Measurements from ENCODE around the gene USP37. TPM values are rescaled to one million over a fixed set of nuclear protein-coding genes. Genes with fewer than 3 reads are reported as not detected.
A peak's percentile ranks its signal among the peaks of the same experiment; 100 is the strongest.

Gene USP37
- total RNA-seq, 1 experiment from 2014 or later, result 23.5 TPM

DNA sequence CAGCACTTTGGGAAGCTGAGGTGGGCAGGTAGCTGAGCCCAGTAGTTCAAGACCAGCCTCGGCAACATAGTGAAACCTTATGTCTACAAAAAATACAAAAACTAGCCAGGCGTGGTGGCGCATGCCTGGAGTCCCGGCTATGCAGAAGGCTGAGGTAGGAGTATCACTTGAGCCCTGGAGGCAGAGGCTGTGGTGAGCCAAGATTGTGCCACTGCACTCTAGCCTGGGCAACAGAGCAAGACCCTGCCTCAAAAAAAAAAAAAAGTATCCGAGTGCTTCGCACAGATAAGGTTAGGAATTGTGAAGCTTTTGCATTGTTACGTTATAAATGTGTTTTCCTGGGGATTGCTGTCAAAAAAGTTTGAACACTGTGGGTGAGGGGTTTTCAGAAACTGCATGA, 164.3 kb downstream of the USP37 start:
- Histone ChIP-seq H3K4me2 (ENCODE audit: low read length) (no peak overlapping the region), H3K9me2 (ENCODE audit: insufficient read depth) (no peaks in the 10 kb centered on the region), H3K9me3 (ENCODE audit: control insufficient read depth in 1 of 2, insufficient read depth in 1 of 2, low read depth in 1 of 2, low read length in 2 of 2) (no peaks in the 10 kb centered on the region), H3K9ac (ENCODE audit: low read length) (no peak overlapping the region), H3K27ac (ENCODE audit: low read depth, low read length) (no peak overlapping the region), H3K79me2 (ENCODE audit: insufficient read depth, low read length) (peaks cover 34% of the 10 kb centered on the region), H3K27me3 (ENCODE audit: insufficient read depth, low read length) (no peaks in the 10 kb centered on the region), H2AFZ (ENCODE audit: low read depth, low read length, poor library complexity, severe bottlenecking) (no peak overlapping the region), H3K4me1 (ENCODE audit: control insufficient read depth in 1 of 2, insufficient read depth in 2 of 2, low read length in 2 of 2) (peaks cover 25 to 40% of the 10 kb centered on the region in 2 experiments), H4K20me1 (ENCODE audit: insufficient read depth) (no peaks in the 10 kb centered on the region), H3K36me3 (ENCODE audit: control insufficient read depth in 1 of 2, insufficient read depth in 2 of 2, low read length in 2 of 2) (peaks cover 17 to 18% of the 10 kb centered on the region in 2 experiments), H3K4me3 (replicated peaks in 1 of 2; ENCODE audit: low read depth in 1 of 2, low read length in 2 of 2) (no peak overlapping the region)
- DNase-seq (ENCODE audit: low read depth, low spot score) (no peak), ATAC-seq (no peak)
- CTCF ChIA-PET, result no interaction called here
- TF ChIP-seq TCF7L2 (IDR thresholded peaks at IDR 0.05; ENCODE audit: borderline replicate concordance, extremely low read depth, insufficient read depth, insufficient read length) (no peak), ELF1 (IDR thresholded peaks at IDR 0.05; ENCODE audit: borderline replicate concordance, low read depth) (no peak), POLR2A (IDR thresholded peaks at IDR 0.05; ENCODE audit: borderline replicate concordance, extremely low read depth, insufficient read depth, insufficient read length) (no peak), POLR2AphosphoS5 (IDR thresholded peaks at IDR 0.05; ENCODE audit: low read depth, low read length) (no peak), YY1 (IDR thresholded peaks at IDR 0.05; ENCODE audit: extremely low read depth, insufficient replicate concordance, low read depth, low read length) (no peak), SRF (IDR thresholded peaks at IDR 0.05; ENCODE audit: low read depth) (no peak), SP1 (IDR thresholded peaks at IDR 0.05; ENCODE audit: low read depth) (no peak), FOSL1 (IDR thresholded peaks at IDR 0.05; ENCODE audit: low read depth) (no peak), EGR1 (IDR thresholded peaks at IDR 0.05; ENCODE audit: low read depth) (no peak), CEBPB (IDR thresholded peaks at IDR 0.05; ENCODE audit: low read depth) (no peak), JUND (IDR thresholded peaks at IDR 0.05) (no peak)
- TF ChIP-seq, protein P1, sequence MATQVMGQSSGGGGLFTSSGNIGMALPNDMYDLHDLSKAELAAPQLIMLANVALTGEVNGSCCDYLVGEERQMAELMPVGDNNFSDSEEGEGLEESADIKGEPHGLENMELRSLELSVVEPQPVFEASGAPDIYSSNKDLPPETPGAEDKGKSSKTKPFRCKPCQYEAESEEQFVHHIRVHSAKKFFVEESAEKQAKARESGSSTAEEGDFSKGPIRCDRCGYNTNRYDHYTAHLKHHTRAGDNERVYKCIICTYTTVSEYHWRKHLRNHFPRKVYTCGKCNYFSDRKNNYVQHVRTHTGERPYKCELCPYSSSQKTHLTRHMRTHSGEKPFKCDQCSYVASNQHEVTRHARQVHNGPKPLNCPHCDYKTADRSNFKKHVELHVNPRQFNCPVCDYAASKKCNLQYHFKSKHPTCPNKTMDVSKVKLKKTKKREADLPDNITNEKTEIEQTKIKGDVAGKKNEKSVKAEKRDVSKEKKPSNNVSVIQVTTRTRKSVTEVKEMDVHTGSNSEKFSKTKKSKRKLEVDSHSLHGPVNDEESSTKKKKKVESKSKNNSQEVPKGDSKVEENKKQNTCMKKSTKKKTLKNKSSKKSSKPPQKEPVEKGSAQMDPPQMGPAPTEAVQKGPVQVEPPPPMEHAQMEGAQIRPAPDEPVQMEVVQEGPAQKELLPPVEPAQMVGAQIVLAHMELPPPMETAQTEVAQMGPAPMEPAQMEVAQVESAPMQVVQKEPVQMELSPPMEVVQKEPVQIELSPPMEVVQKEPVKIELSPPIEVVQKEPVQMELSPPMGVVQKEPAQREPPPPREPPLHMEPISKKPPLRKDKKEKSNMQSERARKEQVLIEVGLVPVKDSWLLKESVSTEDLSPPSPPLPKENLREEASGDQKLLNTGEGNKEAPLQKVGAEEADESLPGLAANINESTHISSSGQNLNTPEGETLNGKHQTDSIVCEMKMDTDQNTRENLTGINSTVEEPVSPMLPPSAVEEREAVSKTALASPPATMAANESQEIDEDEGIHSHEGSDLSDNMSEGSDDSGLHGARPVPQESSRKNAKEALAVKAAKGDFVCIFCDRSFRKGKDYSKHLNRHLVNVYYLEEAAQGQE (IDR thresholded peaks at IDR 0.05; ENCODE audit: low read depth), result no peak
- TF ChIP-seq, protein P2, sequence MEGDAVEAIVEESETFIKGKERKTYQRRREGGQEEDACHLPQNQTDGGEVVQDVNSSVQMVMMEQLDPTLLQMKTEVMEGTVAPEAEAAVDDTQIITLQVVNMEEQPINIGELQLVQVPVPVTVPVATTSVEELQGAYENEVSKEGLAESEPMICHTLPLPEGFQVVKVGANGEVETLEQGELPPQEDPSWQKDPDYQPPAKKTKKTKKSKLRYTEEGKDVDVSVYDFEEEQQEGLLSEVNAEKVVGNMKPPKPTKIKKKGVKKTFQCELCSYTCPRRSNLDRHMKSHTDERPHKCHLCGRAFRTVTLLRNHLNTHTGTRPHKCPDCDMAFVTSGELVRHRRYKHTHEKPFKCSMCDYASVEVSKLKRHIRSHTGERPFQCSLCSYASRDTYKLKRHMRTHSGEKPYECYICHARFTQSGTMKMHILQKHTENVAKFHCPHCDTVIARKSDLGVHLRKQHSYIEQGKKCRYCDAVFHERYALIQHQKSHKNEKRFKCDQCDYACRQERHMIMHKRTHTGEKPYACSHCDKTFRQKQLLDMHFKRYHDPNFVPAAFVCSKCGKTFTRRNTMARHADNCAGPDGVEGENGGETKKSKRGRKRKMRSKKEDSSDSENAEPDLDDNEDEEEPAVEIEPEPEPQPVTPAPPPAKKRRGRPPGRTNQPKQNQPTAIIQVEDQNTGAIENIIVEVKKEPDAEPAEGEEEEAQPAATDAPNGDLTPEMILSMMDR (IDR thresholded peaks at IDR 0.05 in 2 of 3, conservative IDR thresholded peaks at IDR 0.05 in 1 of 3; ENCODE audit: borderline replicate concordance in 1 of 3, insufficient read depth in 1 of 3, low read depth in 2 of 3, low read length in 2 of 3), result no peak
- TF ChIP-seq, protein P3, sequence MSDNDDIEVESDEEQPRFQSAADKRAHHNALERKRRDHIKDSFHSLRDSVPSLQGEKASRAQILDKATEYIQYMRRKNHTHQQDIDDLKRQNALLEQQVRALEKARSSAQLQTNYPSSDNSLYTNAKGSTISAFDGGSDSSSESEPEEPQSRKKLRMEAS (IDR thresholded peaks at IDR 0.05), result no peak
- POLR2A ChIA-PET, result no interaction called here
- intact Hi-C loops (cut with micrococcal nuclease), result no loop called here
- RAD21 ChIA-PET (ENCODE audit: low non-redundant PET in 1 of 2, low total read pairs in 2 of 2, uncharacterized antibody in 2 of 2, unreplicated experiment in 2 of 2), result no interaction called here
- TSS peak; percentile 7 for BruUV-seq (replicated peaks)

Measured in HCT116 (cell line).